ENCODE data around the gene PSME2. TPM values are rescaled to one million over a fixed set of nuclear protein-coding genes. Genes with fewer than 3 reads are reported as not detected.

PSME2 gene
- total and polyA plus RNA-seq, 2 of the 13 experiments (the other 11 are each of a cell fraction or from before 2014, with no cell fraction given): 332 to 716 TPM

GRCh38 chr14:24145690-24146452, 539 bp downstream of the PSME2 start (continued):
- TF ChIP-seq ZKSCAN1 (IDR thresholded peaks at IDR 0.05; ENCODE audit: low read length): no peak
- peak; percentile 86; the same call in 1 of the 2 replicates for TF ChIP-seq ZNF510 (CRISPR knock-in tag; IDR thresholded peaks at IDR 0.05; ENCODE audit: low read depth)
- TF ChIP-seq ZBTB20 (CRISPR knock-in tag; IDR thresholded peaks at IDR 0.05; ENCODE audit: borderline replicate concordance, low read depth): no peak
- TF ChIP-seq, protein P1, sequence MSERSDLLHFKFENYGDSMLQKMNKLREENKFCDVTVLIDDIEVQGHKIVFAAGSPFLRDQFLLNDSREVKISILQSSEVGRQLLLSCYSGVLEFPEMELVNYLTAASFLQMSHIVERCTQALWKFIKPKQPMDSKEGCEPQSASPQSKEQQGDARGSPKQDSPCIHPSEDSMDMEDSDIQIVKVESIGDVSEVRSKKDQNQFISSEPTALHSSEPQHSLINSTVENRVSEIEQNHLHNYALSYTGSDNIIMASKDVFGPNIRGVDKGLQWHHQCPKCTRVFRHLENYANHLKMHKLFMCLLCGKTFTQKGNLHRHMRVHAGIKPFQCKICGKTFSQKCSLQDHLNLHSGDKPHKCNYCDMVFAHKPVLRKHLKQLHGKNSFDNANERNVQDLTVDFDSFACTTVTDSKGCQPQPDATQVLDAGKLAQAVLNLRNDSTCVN (CRISPR knock-in tag; IDR thresholded peaks at IDR 0.05; ENCODE audit: borderline replicate concordance): peak; percentile 65; the same call in 1 of the 2 replicates
- TF ChIP-seq ZNF296 (CRISPR knock-in tag; conservative IDR thresholded peaks at IDR 0.05): no peak
- no peak for TF ChIP-seq ZNF720 (CRISPR knock-in tag; IDR thresholded peaks at IDR 0.05)
- TF ChIP-seq STAG1 (CRISPR knock-in tag; IDR thresholded peaks at IDR 0.05): no peak
- TF ChIP-seq ZBTB21 (CRISPR knock-in tag; IDR thresholded peaks at IDR 0.05): 0 out of 2 replicates have a peak, but pooled peaks have one; percentile 47
- no peak for TF ChIP-seq MED8 (CRISPR knock-in tag; IDR thresholded peaks at IDR 0.05; ENCODE audit: insufficient replicate concordance)
- TF ChIP-seq CEBPG (CRISPR knock-in tag; IDR thresholded peaks at IDR 0.05): no peak
- 0 out of 2 replicates have a peak, but pooled peaks have one; percentile 53 for TF ChIP-seq GMEB1 (CRISPR knock-in tag; IDR thresholded peaks at IDR 0.05; ENCODE audit: borderline replicate concordance)
- no peak for TF ChIP-seq CTCF (CRISPR knock-in tag; IDR thresholded peaks at IDR 0.05)
- peak; percentile 75; the same call in 1 of the 2 replicates for TF ChIP-seq ZNF724P (CRISPR knock-in tag; IDR thresholded peaks at IDR 0.05; ENCODE audit: borderline replicate concordance)
- no peak; the same call in 1 of the 2 replicates for TF ChIP-seq GLI4 (CRISPR knock-in tag; IDR thresholded peaks at IDR 0.05; ENCODE audit: borderline replicate concordance)
- TF ChIP-seq, protein P2, sequence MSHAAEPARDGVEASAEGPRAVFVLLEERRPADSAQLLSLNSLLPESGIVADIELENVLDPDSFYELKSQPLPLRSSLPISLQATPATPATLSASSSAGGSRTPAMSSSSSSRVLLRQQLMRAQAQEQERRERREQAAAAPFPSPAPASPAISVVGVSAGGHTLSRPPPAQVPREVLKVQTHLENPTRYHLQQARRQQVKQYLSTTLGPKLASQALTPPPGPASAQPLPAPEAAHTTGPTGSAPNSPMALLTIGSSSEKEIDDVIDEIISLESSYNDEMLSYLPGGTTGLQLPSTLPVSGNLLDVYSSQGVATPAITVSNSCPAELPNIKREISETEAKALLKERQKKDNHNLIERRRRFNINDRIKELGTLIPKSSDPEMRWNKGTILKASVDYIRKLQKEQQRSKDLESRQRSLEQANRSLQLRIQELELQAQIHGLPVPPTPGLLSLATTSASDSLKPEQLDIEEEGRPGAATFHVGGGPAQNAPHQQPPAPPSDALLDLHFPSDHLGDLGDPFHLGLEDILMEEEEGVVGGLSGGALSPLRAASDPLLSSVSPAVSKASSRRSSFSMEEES (CRISPR knock-in tag; IDR thresholded peaks at IDR 0.05): peak; percentile 26; the same call in 1 of the 2 replicates
- TF ChIP-seq, protein P3, sequence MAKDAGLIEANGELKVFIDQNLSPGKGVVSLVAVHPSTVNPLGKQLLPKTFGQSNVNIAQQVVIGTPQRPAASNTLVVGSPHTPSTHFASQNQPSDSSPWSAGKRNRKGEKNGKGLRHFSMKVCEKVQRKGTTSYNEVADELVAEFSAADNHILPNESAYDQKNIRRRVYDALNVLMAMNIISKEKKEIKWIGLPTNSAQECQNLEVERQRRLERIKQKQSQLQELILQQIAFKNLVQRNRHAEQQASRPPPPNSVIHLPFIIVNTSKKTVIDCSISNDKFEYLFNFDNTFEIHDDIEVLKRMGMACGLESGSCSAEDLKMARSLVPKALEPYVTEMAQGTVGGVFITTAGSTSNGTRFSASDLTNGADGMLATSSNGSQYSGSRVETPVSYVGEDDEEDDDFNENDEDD (CRISPR knock-in tag; IDR thresholded peaks at IDR 0.05; ENCODE audit: borderline replicate concordance): no peak
- 0 out of 2 replicates have a peak, but pooled peaks have one; percentile 32 for TF ChIP-seq ZNF570 (CRISPR knock-in tag; IDR thresholded peaks at IDR 0.05; ENCODE audit: borderline replicate concordance)
- no peak for TF ChIP-seq SMAD1 (CRISPR knock-in tag; IDR thresholded peaks at IDR 0.05; ENCODE audit: borderline replicate concordance, low read depth)
- TF ChIP-seq ZNF484 (CRISPR knock-in tag; IDR thresholded peaks at IDR 0.05; ENCODE audit: borderline replicate concordance, low read depth): no peak
- 0 out of 2 replicates have a peak, but pooled peaks have one; percentile 17 for TF ChIP-seq ZNF180 (CRISPR knock-in tag; IDR thresholded peaks at IDR 0.05; ENCODE audit: borderline replicate concordance, low read depth)
- TF ChIP-seq ZNF136 (CRISPR knock-in tag; IDR thresholded peaks at IDR 0.05; ENCODE audit: low read depth): peak; percentile 5; the same call in 1 of the 2 replicates
- no peak for TF ChIP-seq SRY (CRISPR knock-in tag; IDR thresholded peaks at IDR 0.05)
